Measurements from ENCODE around the gene CLCN4. TPM values are rescaled to one million over a fixed set of nuclear protein-coding genes. Genes with fewer than 3 reads are reported as not detected.

CLCN4 gene
- total RNA-seq, 6 donors from 2014 or later = 5.2 to 26.3 (median 11.7) TPM

GRCh38 chrX:10110984-10111363, 45.8 kb upstream of the CLCN4 start:
- 33 to 64% methylated on average over 6 to 10 of the region's 10 CpGs for WGBS, 2 donors
- TF ChIP-seq CTCF (IDR thresholded peaks at IDR 0.05) (no peak), POLR2A (IDR thresholded peaks at IDR 0.05) (no peak), POLR2AphosphoS5 (IDR thresholded peaks at IDR 0.05) (no peak), EP300 (IDR thresholded peaks at IDR 0.05) (no peak)

GRCh38 chrX:10111364-10112148, 45.2 kb upstream of the CLCN4 start:
- ATAC-seq (ENCODE audit: low FRiP score in 2 of 2) = peak; percentile 12 to 25
- TF ChIP-seq EP300 (IDR thresholded peaks at IDR 0.05) (peak in 1 of 4 donors; percentile 89), POLR2AphosphoS5 (IDR thresholded peaks at IDR 0.05) (no peak), CTCF (IDR thresholded peaks at IDR 0.05) (no peak)
- peak overlapping the region; percentile 39 to 69 (median 51) for H3K27ac ChIP-seq
- DNase-seq = no peak
- H3K27me3 ChIP-seq = no peaks in the 10 kb centered on the region
- H3K36me3 ChIP-seq = peaks cover 0 to 7% (median 0%) of the 10 kb centered on the region in 4 donors
- WGBS, 2 donors = 75 to 80% methylated on average over 2 to 25 of the region's 26 CpGs
- no peak overlapping the region for H3K4me3 ChIP-seq
- H3K9me3 ChIP-seq = no peaks in the 10 kb centered on the region
- peaks cover 14 to 18% (median 16%) of the 10 kb centered on the region in 4 donors for H3K4me1 ChIP-seq

More at GRCh38 chrX:10110984-10111363, 45.8 kb upstream of the CLCN4 start:
- H3K27ac ChIP-seq = peak overlapping the region; percentile 39 to 69 (median 48)
- H3K9me3 ChIP-seq = no peaks in the 10 kb centered on the region
- DNase-seq (no peak), ATAC-seq (ENCODE audit: low FRiP score in 2 of 2) (peak; percentile 43 to 58)
- peaks cover 0 to 7% (median 0%) of the 10 kb centered on the region in 4 donors for H3K36me3 ChIP-seq
- no peak overlapping the region for H3K4me3 ChIP-seq
- H3K4me1 ChIP-seq = peaks cover 14 to 18% (median 17%) of the 10 kb centered on the region in 4 donors
- no peaks in the 10 kb centered on the region for H3K27me3 ChIP-seq

- Histone ChIP-seq H3K9me3 (no peaks in the 10 kb centered on the region), H3K27ac (peak overlapping the region in 2 of 4 donors; percentile 8 to 30), H3K4me3 (no peak overlapping the region), H3K27me3 (no peaks in the 10 kb centered on the region), H3K4me1 (peaks cover 6 to 18% (median 14%) of the 10 kb centered on the region in 4 donors), H3K36me3 (peaks cover 0 to 16% (median 4%) of the 10 kb centered on the region in 4 donors)
- TF ChIP-seq CTCF (IDR thresholded peaks at IDR 0.05) (no peak), EP300 (IDR thresholded peaks at IDR 0.05) (no peak), POLR2A (IDR thresholded peaks at IDR 0.05) (no peak), POLR2AphosphoS5 (IDR thresholded peaks at IDR 0.05) (no peak)
- 73 to 82% methylated on average over 6 of the region's 6 CpGs for WGBS, 2 donors
- DNase-seq (no peak), ATAC-seq (ENCODE audit: low FRiP score in 2 of 2) (no peak)
Measured at GRCh38 chrX:10112510-10112909, 44.3 kb upstream of the CLCN4 start.

GRCh38 chrX:10115082-10115481, 41.7 kb upstream of the CLCN4 start:
- Histone ChIP-seq H3K36me3 (peaks cover 0 to 14% (median 6%) of the 10 kb centered on the region in 4 donors), H3K4me1 (peaks cover 5 to 10% (median 6%) of the 10 kb centered on the region in 4 donors), H3K27me3 (no peaks in the 10 kb centered on the region), H3K4me3 (no peak overlapping the region), H3K27ac (peak overlapping the region in 1 of 4 donors; percentile 39), H3K9me3 (no peaks in the 10 kb centered on the region)
- ATAC-seq (ENCODE audit: low FRiP score in 2 of 2) (no peak), DNase-seq (no peak)
- WGBS, 2 donors = 49 to 73% methylated on average over 4 to 5 of the region's 5 CpGs
- TF ChIP-seq POLR2AphosphoS5 (IDR thresholded peaks at IDR 0.05) (peak in 1 of 2 donors; percentile 42), EP300 (IDR thresholded peaks at IDR 0.05) (peak in 2 of 4 donors; percentile 46 to 54), CTCF (IDR thresholded peaks at IDR 0.05) (no peak)

All from upper lobe of left lung (tissue), 6 donors.